GM23338 (cell line): ENCODE results near the gene NHLRC3.
"Not testable (repeated sequence)": the region's sequence is repeated elsewhere in the genome, so short reads cannot be mapped to it uniquely, and the experiment has no call there.

ENCODE experiments used
- CREB1 ChIP-seq: fragments of 250-450 bp; sonication (Bioruptor Pico); IDR thresholded peaks from 2 replicates; pipeline ENCODE4 v1.5.0; 2020; ENCODE audit warnings: low read depth, mild to moderate bottlenecking, moderate library complexity
- CTCF ChIP-seq, 2 experiments: fragments of 200-600 bp in 1 of 2; sonication (generic) in 1 of 2; conservative IDR thresholded peaks; 2 replicates each; pipeline versions ENCODE4 v1.5.1 to v1.6.1; 2016 to 2017; ENCODE audit warnings: antibody characterized with exemption in 2 of 2, low read depth in 2 of 2, mild to moderate bottlenecking in 2 of 2, moderate library complexity in 1 of 2
- ETS1 ChIP-seq: IDR thresholded peaks from 2 replicates; pipeline ENCODE4 v1.6.1; 2016; ENCODE audit warnings: antibody characterized with exemption
- EZH2 ChIP-seq: fragments of 200-600 bp; sonication (generic); IDR thresholded peaks from one replicate; pipeline ENCODE4 v1.8.0; 2017; ENCODE audit warnings: antibody characterized with exemption, mild to moderate bottlenecking, low read depth; ENCODE audit not compliant: unreplicated experiment
- EZH2phosphoT487 ChIP-seq: fragments of 200-600 bp; sonication (generic); IDR thresholded peaks from one replicate; pipeline ENCODE4 v1.8.1; 2018; ENCODE audit warnings: antibody characterized with exemption; ENCODE audit not compliant: unreplicated experiment
- JUNB ChIP-seq: IDR thresholded peaks from one replicate; pipeline ENCODE4 v1.6.1; 2016; ENCODE audit warnings: antibody characterized with exemption; ENCODE audit not compliant: unreplicated experiment
- POLR2AphosphoS5 ChIP-seq: IDR thresholded peaks from 2 replicates; pipeline ENCODE4 v1.6.1; 2016; ENCODE audit warnings: antibody characterized with exemption, low read depth
- REST ChIP-seq: IDR thresholded peaks from one replicate; pipeline ENCODE4 v1.6.1; 2018; ENCODE audit warnings: antibody characterized with exemption; ENCODE audit not compliant: unreplicated experiment
- STAT1 ChIP-seq: IDR thresholded peaks from one replicate; pipeline ENCODE4 v1.6.1; 2016; ENCODE audit warnings: antibody characterized with exemption; ENCODE audit not compliant: unreplicated experiment
- ZNF114 ChIP-seq: fragments of 250-450 bp; sonication (Bioruptor Pico); IDR thresholded peaks from 2 replicates; pipeline ENCODE4 v1.5.0; 2020; ENCODE audit warnings: mild to moderate bottlenecking, moderate library complexity
- ZNF331 ChIP-seq: fragments of 250-450 bp; sonication (Bioruptor Pico); IDR thresholded peaks from 2 replicates; pipeline ENCODE4 v1.5.0; 2020; ENCODE audit warnings: low read depth, mild to moderate bottlenecking, moderate library complexity

- not testable (repeated sequence) for TF ChIP-seq CTCF (conservative IDR thresholded peaks at IDR 0.05; ENCODE audit: low read depth in 2 of 2); POLR2AphosphoS5; EZH2; EZH2phosphoT487; REST; ETS1; STAT1; ZNF114; CREB1 (CRISPR knock-in tag); ZNF331 (CRISPR knock-in tag); JUNB
These were observed 48.1 kb downstream of the NHLRC3 start for GRCh38 chr13:39086251-39086945.
